A549 (cell line): ENCODE measurements around the gene STT3B. TPM values are rescaled to one million over a fixed set of nuclear protein-coding genes. Genes with fewer than 3 reads are reported as not detected.

ENCODE experiments used
- ATAC-seq, 2 experiments: fragments of 200-7000 bp in 1 of 2; fragments of >200 bp in 1 of 2; cut with Nextera tagmentation in 1 of 2; cut with Tn5 transposase in 1 of 2; 3 replicates each; pipeline versions ENCODE4 v1.8.0 to v1.9.1; 2018 to 2020; ENCODE audit warnings: mild to moderate bottlenecking in 1 of 2, moderate library complexity in 1 of 2
- CTCF ChIA-PET: fragments of 300-600 bp; sonication (Branson Sonifier 250); formaldehyde crosslinking; extraction: SDS; loops from one replicate; lab custom pipeline; 2021; ENCODE audit warnings: antibody characterized with exemption, inconsistent platforms; lab: Yijun Ruan, JAX
- POLR2A ChIA-PET: fragments of 350-600 bp; formaldehyde crosslinking; extraction: SDS; loops from one replicate; lab custom pipeline; 2021; ENCODE audit warnings: antibody characterized with exemption, inconsistent platforms; lab: Yijun Ruan, JAX
- DNase-seq, 2 experiments: peaks; one replicate each; pipeline versions ENCODE4 v3.0.0 to v3.0.0-alpha.2; 2011 to 2016; ENCODE audit warnings: low read depth in 1 of 2, low spot score in 1 of 2
- FAIRE-seq: peaks from 2 replicates; lab custom pipeline; 2011; peaks lifted over from hg19 to GRCh38; lab: Jason Lieb, UNC
- H3K27ac ChIP-seq, 2 experiments: fragments of >200 bp; sonication (Bioruptor Twin); formaldehyde crosslinking; 3 replicates each; pipeline ENCODE4 v1.5.1; 2016 to 2017
- H3K4me1 ChIP-seq: fragments of >200 bp; sonication (Bioruptor Twin); formaldehyde crosslinking; 3 replicates; pipeline ENCODE4 v1.6.1; 2016
- H3K4me2 ChIP-seq: fragments of >200 bp; sonication (Bioruptor Twin); formaldehyde crosslinking; 3 replicates; pipeline ENCODE4 v1.6.1; 2016
- H3K4me3 ChIP-seq: fragments of >200 bp; sonication (Bioruptor Twin); formaldehyde crosslinking; 3 replicates; pipeline ENCODE4 v1.5.1; 2016
- H3K9me3 ChIP-seq: fragments of >200 bp; sonication (Bioruptor Twin); formaldehyde crosslinking; 3 replicates; pipeline ENCODE4 v1.6.1; 2016
- CBX8 ChIP-seq: fragments of 200-600 bp; sonication (generic); IDR thresholded peaks from 2 replicates; pipeline ENCODE4 v1.6.1; 2016
- CHD2 ChIP-seq: fragments of 150-350 bp; IDR thresholded peaks from 2 replicates; pipeline ENCODE4 v1.6.1; 2014; ENCODE audit warnings: low read length; ENCODE audit not compliant: partially characterized antibody
- EHF ChIP-seq: fragments of 250-450 bp; sonication (Bioruptor Pico); IDR thresholded peaks from 2 replicates; pipeline ENCODE4 v1.5.0; 2020; ENCODE audit warnings: mild to moderate bottlenecking
- EP300 ChIP-seq, 2 experiments: fragments of >200 bp; sonication (Bioruptor Twin); formaldehyde crosslinking; IDR thresholded peaks; 2 replicates in 1 of 2; 3 replicates in 1 of 2; pipeline ENCODE4 v1.6.1; 2016 to 2017
- ESRRA ChIP-seq: fragments of 150-350 bp; IDR thresholded peaks from 2 replicates; pipeline ENCODE4 v1.6.1; 2014; ENCODE audit warnings: mild to moderate bottlenecking, low read length, borderline replicate concordance
- FOSL2 ChIP-seq, 2 experiments: fragments of 450-650 bp in 1 of 2; fragments of >200 bp in 1 of 2; sonication (Bioruptor Twin) in 1 of 2; formaldehyde crosslinking; IDR thresholded peaks; 2 replicates each; pipeline versions ENCODE4 v1.5.0 to v1.6.1; 2016 to 2020; ENCODE audit warnings: mild to moderate bottlenecking in 1 of 2, moderate library complexity in 1 of 2
- HDAC2 ChIP-seq: fragments of 200-600 bp; sonication (generic); IDR thresholded peaks from 2 replicates; pipeline ENCODE4 v1.6.1; 2016
- HOXB5 ChIP-seq: fragments of 250-450 bp; sonication (Bioruptor Pico); IDR thresholded peaks from 2 replicates; pipeline ENCODE4 v1.5.0; 2020; ENCODE audit warnings: mild to moderate bottlenecking, moderate library complexity
- KDM5A ChIP-seq: fragments of 200-600 bp; sonication (generic); IDR thresholded peaks from 2 replicates; pipeline ENCODE4 v1.6.1; 2016; ENCODE audit warnings: antibody characterized with exemption, mild to moderate bottlenecking
- MAX ChIP-seq: IDR thresholded peaks from 2 replicates; pipeline ENCODE4 v1.6.1; 2012
- NFE2L2 ChIP-seq: fragments of 150-350 bp; conservative IDR thresholded peaks from 2 replicates; pipeline ENCODE4 v1.6.1; 2014; ENCODE audit warnings: low read length
- NPAS2 ChIP-seq: fragments of 250-450 bp; sonication (Bioruptor Pico); IDR thresholded peaks from 2 replicates; pipeline ENCODE4 v1.8.0; 2022; ENCODE audit warnings: mild to moderate bottlenecking, moderate library complexity, borderline replicate concordance
- PHF8 ChIP-seq: fragments of 200-600 bp; sonication (generic); IDR thresholded peaks from 2 replicates; pipeline ENCODE4 v1.6.1; 2016; ENCODE audit warnings: low read depth, mild to moderate bottlenecking, antibody characterized with exemption, moderate library complexity, borderline replicate concordance
- POLR2A ChIP-seq: IDR thresholded peaks from 2 replicates; pipeline ENCODE4 v1.6.1; 2012; ENCODE audit warnings: mild to moderate bottlenecking, low read length
- RNF2 ChIP-seq: fragments of 200-600 bp; sonication (generic); IDR thresholded peaks from 2 replicates; pipeline ENCODE4 v1.6.1; 2016; ENCODE audit warnings: low read depth, mild to moderate bottlenecking, antibody characterized with exemption, moderate library complexity, borderline replicate concordance
- SMC3 ChIP-seq: fragments of >200 bp; sonication (Bioruptor Twin); formaldehyde crosslinking; IDR thresholded peaks from 3 replicates; pipeline ENCODE4 v1.6.1; 2018; ENCODE audit warnings: inconsistent platforms
- TP53 ChIP-seq: fragments of 250-450 bp; sonication (Bioruptor Pico); IDR thresholded peaks from 2 replicates; pipeline ENCODE4 v1.5.0; 2021; ENCODE audit warnings: mild to moderate bottlenecking, moderate library complexity
- ZC3H11A ChIP-seq: fragments of 450-650 bp; IDR thresholded peaks from 2 replicates; pipeline ENCODE4 v1.6.1; 2014; ENCODE audit warnings: antibody characterized with exemption, mild to moderate bottlenecking
- ZFP36 ChIP-seq: fragments of 450-650 bp; IDR thresholded peaks from 2 replicates; pipeline ENCODE4 v1.6.1; 2014; ENCODE audit warnings: borderline replicate concordance; ENCODE audit not compliant: partially characterized antibody
- ZNF302 ChIP-seq: fragments of 250-450 bp; sonication (Bioruptor Pico); IDR thresholded peaks from 2 replicates; pipeline ENCODE4 v1.9.0; 2021; ENCODE audit warnings: inconsistent platforms, mild to moderate bottlenecking, moderate library complexity
- ZSCAN20 ChIP-seq: fragments of 250-450 bp; sonication (Bioruptor Pico); IDR thresholded peaks from 2 replicates; pipeline ENCODE4 v1.8.0; 2022; ENCODE audit warnings: mild to moderate bottlenecking, moderate library complexity
- WGBS: methylation state at CpG from one replicate; pipeline ENCODE4 v1.1.6; 2017; ENCODE audit errors: missing lambda C conversion rate; 5-methylcytosine and 5-hydroxymethylcytosine counted together
- polyA plus RNA-seq, 4 experiments: library from polyadenylated mRNA; depleted of rRNA in 3 of 4; stranded (reverse); fragments of >200 nt; fragmentation: RNase III in 1 of 4; extraction: RNeasy Plus Mini Kit Qiagen cat#74134 plus additional on column Dnase treatment in 1 of 4; gene quantifications; 2 replicates in 3 of 4; 3 replicates in 1 of 4; pipeline ENCODE4 v1.2.3, GENCODE V29; 2011 to 2017
- TF ChIP-seq, protein P1 (sequence below): fragments of >200 bp; sonication (Bioruptor Twin); formaldehyde crosslinking; IDR thresholded peaks from 3 replicates; pipeline ENCODE4 v1.6.1; 2016
- TF ChIP-seq, protein P2 (sequence below): fragments of >200 bp; sonication (Bioruptor Twin); formaldehyde crosslinking; IDR thresholded peaks from 2 replicates; pipeline ENCODE4 v1.6.1; 2016
- TF ChIP-seq, protein P3 (sequence below): IDR thresholded peaks from 2 replicates; pipeline ENCODE4 v1.6.1; 2012
- TF ChIP-seq, protein P4 (sequence below): fragments of >200 bp; sonication (Bioruptor Twin); formaldehyde crosslinking; IDR thresholded peaks from 3 replicates; pipeline ENCODE4 v1.5.1; 2016
- TF ChIP-seq, protein P5 (sequence below): fragments of 250-450 bp; sonication (Bioruptor Pico); IDR thresholded peaks from 2 replicates; pipeline ENCODE4 v1.5.0; 2021; ENCODE audit warnings: mild to moderate bottlenecking, moderate library complexity, borderline replicate concordance

STT3B gene
- polyA plus RNA-seq, 2 of the 4 experiments (the other 2 are of a cell fraction): 92.1 to 171 TPM

- no peaks in the 10 kb centered on the region for H3K4me1 ChIP-seq
- H3K4me3 ChIP-seq: no peak overlapping the region
- peak in 1 of 2 experiments; percentile 54; a peak in 1 of 6 replicates for ATAC-seq
- H3K4me2 ChIP-seq: no peak overlapping the region
- DNase-seq: no peak
- H3K9me3 ChIP-seq: no peaks in the 10 kb centered on the region
- CTCF ChIA-PET: no interaction called here
- FAIRE-seq: no peak
- TF ChIP-seq ZNF302 (CRISPR knock-in tag) (no peak), TP53 (CRISPR knock-in tag) (no peak), ESRRA (no peak), HDAC2 (no peak), CBX8 (no peak), SMC3 (no peak), POLR2A (no peak), NFE2L2 (no peak), MAX (no peak), NPAS2 (CRISPR knock-in tag) (no peak), PHF8 (no peak), EP300 (IDR thresholded peaks at IDR 0.05) (no peak)
- TF ChIP-seq, protein P1, sequence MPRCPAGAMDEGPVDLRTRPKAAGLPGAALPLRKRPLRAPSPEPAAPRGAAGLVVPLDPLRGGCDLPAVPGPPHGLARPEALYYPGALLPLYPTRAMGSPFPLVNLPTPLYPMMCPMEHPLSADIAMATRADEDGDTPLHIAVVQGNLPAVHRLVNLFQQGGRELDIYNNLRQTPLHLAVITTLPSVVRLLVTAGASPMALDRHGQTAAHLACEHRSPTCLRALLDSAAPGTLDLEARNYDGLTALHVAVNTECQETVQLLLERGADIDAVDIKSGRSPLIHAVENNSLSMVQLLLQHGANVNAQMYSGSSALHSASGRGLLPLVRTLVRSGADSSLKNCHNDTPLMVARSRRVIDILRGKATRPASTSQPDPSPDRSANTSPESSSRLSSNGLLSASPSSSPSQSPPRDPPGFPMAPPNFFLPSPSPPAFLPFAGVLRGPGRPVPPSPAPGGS: no peak
- TF ChIP-seq, protein P2, sequence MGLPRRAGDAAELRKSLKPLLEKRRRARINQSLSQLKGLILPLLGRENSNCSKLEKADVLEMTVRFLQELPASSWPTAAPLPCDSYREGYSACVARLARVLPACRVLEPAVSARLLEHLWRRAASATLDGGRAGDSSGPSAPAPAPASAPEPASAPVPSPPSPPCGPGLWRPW: no peak
- TF ChIP-seq, protein P3, sequence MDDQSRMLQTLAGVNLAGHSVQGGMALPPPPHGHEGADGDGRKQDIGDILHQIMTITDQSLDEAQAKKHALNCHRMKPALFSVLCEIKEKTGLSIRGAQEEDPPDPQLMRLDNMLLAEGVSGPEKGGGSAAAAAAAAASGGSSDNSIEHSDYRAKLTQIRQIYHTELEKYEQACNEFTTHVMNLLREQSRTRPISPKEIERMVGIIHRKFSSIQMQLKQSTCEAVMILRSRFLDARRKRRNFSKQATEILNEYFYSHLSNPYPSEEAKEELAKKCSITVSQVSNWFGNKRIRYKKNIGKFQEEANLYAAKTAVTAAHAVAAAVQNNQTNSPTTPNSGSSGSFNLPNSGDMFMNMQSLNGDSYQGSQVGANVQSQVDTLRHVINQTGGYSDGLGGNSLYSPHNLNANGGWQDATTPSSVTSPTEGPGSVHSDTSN: no peak
- TF ChIP-seq, protein P4, sequence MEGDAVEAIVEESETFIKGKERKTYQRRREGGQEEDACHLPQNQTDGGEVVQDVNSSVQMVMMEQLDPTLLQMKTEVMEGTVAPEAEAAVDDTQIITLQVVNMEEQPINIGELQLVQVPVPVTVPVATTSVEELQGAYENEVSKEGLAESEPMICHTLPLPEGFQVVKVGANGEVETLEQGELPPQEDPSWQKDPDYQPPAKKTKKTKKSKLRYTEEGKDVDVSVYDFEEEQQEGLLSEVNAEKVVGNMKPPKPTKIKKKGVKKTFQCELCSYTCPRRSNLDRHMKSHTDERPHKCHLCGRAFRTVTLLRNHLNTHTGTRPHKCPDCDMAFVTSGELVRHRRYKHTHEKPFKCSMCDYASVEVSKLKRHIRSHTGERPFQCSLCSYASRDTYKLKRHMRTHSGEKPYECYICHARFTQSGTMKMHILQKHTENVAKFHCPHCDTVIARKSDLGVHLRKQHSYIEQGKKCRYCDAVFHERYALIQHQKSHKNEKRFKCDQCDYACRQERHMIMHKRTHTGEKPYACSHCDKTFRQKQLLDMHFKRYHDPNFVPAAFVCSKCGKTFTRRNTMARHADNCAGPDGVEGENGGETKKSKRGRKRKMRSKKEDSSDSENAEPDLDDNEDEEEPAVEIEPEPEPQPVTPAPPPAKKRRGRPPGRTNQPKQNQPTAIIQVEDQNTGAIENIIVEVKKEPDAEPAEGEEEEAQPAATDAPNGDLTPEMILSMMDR: no peak
- TF ChIP-seq, all 56 proteins: peak for 0
- H3K27ac ChIP-seq: no peak overlapping the region
- 71% methylated on average over 2 of the region's 2 CpGs for WGBS
- POLR2A ChIA-PET: interaction anchor here (2.9 kb wide), 1 partner anchor 10 kb away, joined by 16 read pairs; the partner anchor contains the start of gene STT3B
Observed at GRCh38 chr3:31521468-31521867, 11.3 kb upstream of the STT3B start.

DNA sequence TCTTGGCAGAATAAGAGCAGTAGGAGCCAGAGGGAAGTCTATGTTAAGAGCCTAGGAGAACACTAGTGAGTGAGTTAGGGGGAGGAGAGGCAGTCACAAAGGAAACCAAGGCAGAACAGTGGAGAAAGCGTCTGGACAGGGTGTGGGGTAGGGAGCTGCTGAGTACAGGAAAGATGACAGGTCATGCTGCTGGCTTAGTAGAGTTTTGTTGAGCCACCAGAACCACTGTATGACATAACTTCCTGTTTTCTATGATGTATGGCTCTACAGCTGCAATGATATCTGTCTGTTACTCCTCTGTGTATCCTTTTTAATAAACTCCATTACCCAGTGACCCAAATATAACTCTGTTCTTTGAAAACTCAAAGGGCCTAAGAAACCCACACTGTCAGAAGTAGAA lies 10.6 kb upstream of the STT3B start:
- FAIRE-seq (no peak), DNase-seq (no peak), ATAC-seq (no peak)
- no peak overlapping the region for H3K27ac ChIP-seq
- H3K9me3 ChIP-seq: no peaks in the 10 kb centered on the region
- ChIA-PET CTCF (no interaction called here), POLR2A (interaction anchor here (2.9 kb wide), 1 partner anchor 10 kb away, joined by 16 read pairs; the partner anchor contains the start of gene STT3B)
- H3K4me2 ChIP-seq: no peak overlapping the region
- TF ChIP-seq ZC3H11A (no peak), FOSL2 (IDR thresholded peaks at IDR 0.05) (no peak), FOSL2 (CRISPR knock-in tag; IDR thresholded peaks at IDR 0.05) (no peak), ZSCAN20 (CRISPR knock-in tag) (no peak), RNF2 (no peak), KDM5A (no peak)
- no peak overlapping the region for H3K4me3 ChIP-seq
- no peaks in the 10 kb centered on the region for H3K4me1 ChIP-seq
- 24% methylated on average over 1 of the region's 1 CpG for WGBS

GRCh38 chr3:31523543-31523942 lies 9.2 kb upstream of the STT3B start:
- ATAC-seq (no peak), DNase-seq (no peak), FAIRE-seq (no peak)
- Histone ChIP-seq H3K4me1 (no peaks in the 10 kb centered on the region), H3K4me2 (no peak overlapping the region), H3K27ac (no peak overlapping the region), H3K4me3 (no peak overlapping the region), H3K9me3 (no peaks in the 10 kb centered on the region)
- WGBS: 48% methylated on average over 1 of the region's 1 CpG
- POLR2A ChIA-PET: interaction anchor here (0.9 kb wide), 1 partner anchor 9 kb away, joined by 4 read pairs; the partner anchor contains the start of gene STT3B
- CTCF ChIA-PET: no interaction called here
- TF ChIP-seq POLR2A (no peak), NFE2L2 (no peak), RNF2 (no peak), CHD2 (no peak), TP53 (CRISPR knock-in tag) (no peak), HOXB5 (no peak), EHF (no peak), ZFP36 (no peak), ZSCAN20 (CRISPR knock-in tag) (no peak), MAX (no peak), FOSL2 (IDR thresholded peaks at IDR 0.05) (no peak), FOSL2 (CRISPR knock-in tag; IDR thresholded peaks at IDR 0.05) (no peak)
- TF ChIP-seq, protein P3: no peak
- TF ChIP-seq, protein P5, sequence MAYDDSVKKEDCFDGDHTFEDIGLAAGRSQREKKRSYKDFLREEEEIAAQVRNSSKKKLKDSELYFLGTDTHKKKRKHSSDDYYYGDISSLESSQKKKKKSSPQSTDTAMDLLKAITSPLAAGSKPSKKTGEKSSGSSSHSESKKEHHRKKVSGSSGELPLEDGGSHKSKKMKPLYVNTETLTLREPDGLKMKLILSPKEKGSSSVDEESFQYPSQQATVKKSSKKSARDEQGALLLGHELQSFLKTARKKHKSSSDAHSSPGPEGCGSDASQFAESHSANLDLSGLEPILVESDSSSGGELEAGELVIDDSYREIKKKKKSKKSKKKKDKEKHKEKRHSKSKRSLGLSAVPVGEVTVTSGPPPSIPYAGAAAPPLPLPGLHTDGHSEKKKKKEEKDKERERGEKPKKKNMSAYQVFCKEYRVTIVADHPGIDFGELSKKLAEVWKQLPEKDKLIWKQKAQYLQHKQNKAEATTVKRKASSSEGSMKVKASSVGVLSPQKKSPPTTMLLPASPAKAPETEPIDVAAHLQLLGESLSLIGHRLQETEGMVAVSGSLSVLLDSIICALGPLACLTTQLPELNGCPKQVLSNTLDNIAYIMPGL (CRISPR knock-in tag): no peak
